Osteocyte (in vitro differentiated cells): ENCODE results near the gene TRIM27. TPM values are rescaled to one million over a fixed set of nuclear protein-coding genes. Genes with fewer than 3 reads are reported as not detected.

Experiments
- DNase-seq: peaks from one replicate; pipeline ENCODE4 v3.0.0; 2021; ENCODE audit warnings: mixed read lengths; ENCODE audit not compliant: unreplicated experiment; ENCODE audit errors: extremely low spot score
- H3K27ac Mint-ChIP-seq: one replicate; pipeline ENCODE4 v1.8.0; 2021; ENCODE audit warnings: mild to moderate bottlenecking, mixed read lengths; ENCODE audit not compliant: unreplicated experiment
- H3K27me3 Mint-ChIP-seq: one replicate; pipeline ENCODE4 v1.8.0; 2021; ENCODE audit warnings: mixed read lengths; ENCODE audit not compliant: unreplicated experiment
- H3K36me3 Mint-ChIP-seq: one replicate; pipeline ENCODE4 v1.8.0; 2021; ENCODE audit warnings: mixed read lengths; ENCODE audit not compliant: unreplicated experiment
- H3K4me1 Mint-ChIP-seq: one replicate; pipeline ENCODE4 v1.8.0; 2021; ENCODE audit warnings: mixed read lengths; ENCODE audit not compliant: unreplicated experiment
- H3K4me3 Mint-ChIP-seq: one replicate; pipeline ENCODE4 v1.8.0; 2021; ENCODE audit warnings: mild to moderate bottlenecking, moderate library complexity, mixed read lengths; ENCODE audit not compliant: unreplicated experiment
- H3K9me3 Mint-ChIP-seq: one replicate; pipeline ENCODE4 v1.8.0; 2021; ENCODE audit warnings: mixed read lengths; ENCODE audit not compliant: unreplicated experiment
- total RNA-seq: library from RNA; stranded (reverse); gene quantifications from 2 replicates; pipeline ENCODE4 v1.2.1, GENCODE V29; 2021
- TF ChIP-seq, protein P1 (sequence below): fragments of 200-600 bp; sonication (generic); IDR thresholded peaks from 2 replicates; pipeline ENCODE4 v1.5.0; 2021; ENCODE audit warnings: antibody characterized with exemption, mild to moderate bottlenecking, moderate library complexity

TRIM27 gene
- total RNA-seq, 1 donor from 2014 or later = 58.3 TPM

- H3K36me3 Mint-ChIP-seq = peaks cover 39% of the 10 kb centered on the region
- H3K27ac Mint-ChIP-seq = no peak overlapping the region
- TF ChIP-seq, protein P1, sequence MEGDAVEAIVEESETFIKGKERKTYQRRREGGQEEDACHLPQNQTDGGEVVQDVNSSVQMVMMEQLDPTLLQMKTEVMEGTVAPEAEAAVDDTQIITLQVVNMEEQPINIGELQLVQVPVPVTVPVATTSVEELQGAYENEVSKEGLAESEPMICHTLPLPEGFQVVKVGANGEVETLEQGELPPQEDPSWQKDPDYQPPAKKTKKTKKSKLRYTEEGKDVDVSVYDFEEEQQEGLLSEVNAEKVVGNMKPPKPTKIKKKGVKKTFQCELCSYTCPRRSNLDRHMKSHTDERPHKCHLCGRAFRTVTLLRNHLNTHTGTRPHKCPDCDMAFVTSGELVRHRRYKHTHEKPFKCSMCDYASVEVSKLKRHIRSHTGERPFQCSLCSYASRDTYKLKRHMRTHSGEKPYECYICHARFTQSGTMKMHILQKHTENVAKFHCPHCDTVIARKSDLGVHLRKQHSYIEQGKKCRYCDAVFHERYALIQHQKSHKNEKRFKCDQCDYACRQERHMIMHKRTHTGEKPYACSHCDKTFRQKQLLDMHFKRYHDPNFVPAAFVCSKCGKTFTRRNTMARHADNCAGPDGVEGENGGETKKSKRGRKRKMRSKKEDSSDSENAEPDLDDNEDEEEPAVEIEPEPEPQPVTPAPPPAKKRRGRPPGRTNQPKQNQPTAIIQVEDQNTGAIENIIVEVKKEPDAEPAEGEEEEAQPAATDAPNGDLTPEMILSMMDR = no peak
- peaks cover 13% of the 10 kb centered on the region for H3K4me1 Mint-ChIP-seq
- DNase-seq = no peak
- no peaks in the 10 kb centered on the region for H3K9me3 Mint-ChIP-seq
- no peaks in the 10 kb centered on the region for H3K27me3 Mint-ChIP-seq
- no peak overlapping the region for H3K4me3 Mint-ChIP-seq
These were observed 23.1 kb downstream of the TRIM27 start for GRCh38 chr6:28900577-28901256.

DNA sequence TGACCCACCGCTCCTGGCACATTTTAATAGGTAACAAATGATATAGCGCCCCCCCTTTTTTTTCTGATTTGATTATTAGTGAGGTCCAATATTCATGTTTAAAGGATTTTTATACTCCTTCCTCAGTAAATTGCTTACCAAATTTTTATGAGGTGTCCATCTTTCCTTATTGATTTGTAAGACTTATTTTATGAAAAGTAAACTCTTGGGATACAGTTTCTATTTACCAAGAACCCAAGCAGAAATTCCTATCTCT, 25.1 kb downstream of the TRIM27 start:
- no peak for DNase-seq
- H3K4me3 Mint-ChIP-seq = peak overlapping the region; percentile 92
- H3K9me3 Mint-ChIP-seq = no peaks in the 10 kb centered on the region
- peak overlapping the region; percentile 100 for H3K27ac Mint-ChIP-seq
- H3K27me3 Mint-ChIP-seq = no peaks in the 10 kb centered on the region
- TF ChIP-seq, protein P1 = no peak
- peaks cover 24% of the 10 kb centered on the region for H3K36me3 Mint-ChIP-seq
- peaks cover 13% of the 10 kb centered on the region for H3K4me1 Mint-ChIP-seq

- Mint-ChIP-seq H3K4me3 (peak overlapping the region; percentile 92), H3K36me3 (peaks cover 15% of the 10 kb centered on the region), H3K27ac (peak overlapping the region; percentile 100), H3K9me3 (no peaks in the 10 kb centered on the region), H3K27me3 (no peaks in the 10 kb centered on the region), H3K4me1 (peaks cover 13% of the 10 kb centered on the region)
- TF ChIP-seq, protein P1 = no peak
- DNase-seq = no peak
These were observed 26.4 kb downstream of the TRIM27 start for GRCh38 chr6:28897369-28897745.

- Mint-ChIP-seq H3K4me3 (peak overlapping the region; percentile 92), H3K4me1 (peaks cover 13% of the 10 kb centered on the region), H3K9me3 (no peaks in the 10 kb centered on the region), H3K27ac (peak overlapping the region; percentile 100), H3K36me3 (peaks cover 15% of the 10 kb centered on the region), H3K27me3 (no peaks in the 10 kb centered on the region)
- DNase-seq = peak; percentile 87
- TF ChIP-seq, protein P1 = peak; percentile 33
These were observed 27.0 kb downstream of the TRIM27 start for GRCh38 chr6:28896505-28897368.

GRCh38 chr6:28895131-28895812, 28.5 kb downstream of the TRIM27 start:
- Mint-ChIP-seq H3K9me3 (no peaks in the 10 kb centered on the region), H3K4me3 (peak overlapping the region; percentile 92), H3K36me3 (peaks cover 2% of the 10 kb centered on the region), H3K27ac (peak overlapping the region; percentile 100), H3K27me3 (peaks cover 7% of the 10 kb centered on the region), H3K4me1 (peaks cover 13% of the 10 kb centered on the region)
- TF ChIP-seq, protein P1 = no peak
- DNase-seq = peak; percentile 96
